ENCODE data around the gene CCDC157.
"Not testable (repeated sequence)": the region's sequence is repeated elsewhere in the genome, so short reads cannot be mapped to it uniquely, and the experiment has no call there.

Gene CCDC157

DNA sequence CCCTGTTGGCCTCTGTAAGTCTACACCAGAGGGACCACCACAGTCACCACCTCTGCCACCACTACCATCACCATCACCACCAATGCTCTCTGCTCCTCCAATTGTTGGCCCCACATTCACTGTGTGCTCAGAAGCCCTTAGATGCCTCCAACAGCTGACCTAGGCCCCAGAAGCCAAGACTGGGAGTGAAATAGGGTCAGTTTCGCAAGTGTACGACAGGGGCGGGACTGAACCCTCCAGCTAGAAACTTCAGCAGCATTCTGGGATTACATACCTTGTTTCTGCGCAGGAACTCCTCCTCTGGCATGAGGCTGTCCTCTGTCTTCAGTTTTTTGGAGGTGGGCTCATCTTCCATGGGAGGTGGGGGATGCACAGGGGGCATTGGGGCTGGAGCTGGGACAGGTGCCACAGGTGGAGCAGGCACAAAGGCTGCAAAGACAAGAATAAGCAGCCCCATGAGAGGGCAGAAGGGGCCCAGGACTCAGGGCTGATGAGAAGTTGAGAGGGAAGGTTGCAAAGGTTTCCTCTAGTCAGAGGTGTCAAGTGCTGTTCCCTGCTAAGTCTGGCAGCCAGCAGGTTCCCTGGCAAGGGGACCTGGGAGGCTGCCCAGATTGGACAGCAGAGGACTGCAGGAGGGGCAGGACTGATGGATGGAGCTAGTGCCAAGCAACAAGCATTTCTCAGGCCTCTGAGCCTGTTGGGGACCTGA, 19.9 kb upstream of the CCDC157 start:
- H3F3A ChIP-seq (ENCODE audit: insufficient read depth, low read length) = no peaks in the 10 kb centered on the region
- no peaks in the 10 kb centered on the region for H3K9me3 ChIP-seq (ENCODE audit: low read length)
- no peaks in the 10 kb centered on the region for H4K20me1 ChIP-seq (ENCODE audit: insufficient read depth, low read length)
- peaks cover 98% of the 10 kb centered on the region for H3K36me3 ChIP-seq (ENCODE audit: insufficient read depth, low read length)
- no peak overlapping the region for H3K27ac ChIP-seq (ENCODE audit: low read depth, low read length, poor library complexity, severe bottlenecking)
- H3K4me1 ChIP-seq (ENCODE audit: insufficient read depth, low read length, severe bottlenecking) = no peaks in the 10 kb centered on the region
- H3K4me3 ChIP-seq (ENCODE audit: low read depth, low read length, poor library complexity, severe bottlenecking) = no peak overlapping the region
- H2AFZ ChIP-seq (ENCODE audit: low read length) = no peak overlapping the region
- no peak overlapping the region for H3K9ac ChIP-seq (ENCODE audit: low read length)
- TF ChIP-seq EZH2 (IDR thresholded peaks at IDR 0.05; ENCODE audit: borderline replicate concordance, low read length) = no peak
- TF ChIP-seq, protein P1, sequence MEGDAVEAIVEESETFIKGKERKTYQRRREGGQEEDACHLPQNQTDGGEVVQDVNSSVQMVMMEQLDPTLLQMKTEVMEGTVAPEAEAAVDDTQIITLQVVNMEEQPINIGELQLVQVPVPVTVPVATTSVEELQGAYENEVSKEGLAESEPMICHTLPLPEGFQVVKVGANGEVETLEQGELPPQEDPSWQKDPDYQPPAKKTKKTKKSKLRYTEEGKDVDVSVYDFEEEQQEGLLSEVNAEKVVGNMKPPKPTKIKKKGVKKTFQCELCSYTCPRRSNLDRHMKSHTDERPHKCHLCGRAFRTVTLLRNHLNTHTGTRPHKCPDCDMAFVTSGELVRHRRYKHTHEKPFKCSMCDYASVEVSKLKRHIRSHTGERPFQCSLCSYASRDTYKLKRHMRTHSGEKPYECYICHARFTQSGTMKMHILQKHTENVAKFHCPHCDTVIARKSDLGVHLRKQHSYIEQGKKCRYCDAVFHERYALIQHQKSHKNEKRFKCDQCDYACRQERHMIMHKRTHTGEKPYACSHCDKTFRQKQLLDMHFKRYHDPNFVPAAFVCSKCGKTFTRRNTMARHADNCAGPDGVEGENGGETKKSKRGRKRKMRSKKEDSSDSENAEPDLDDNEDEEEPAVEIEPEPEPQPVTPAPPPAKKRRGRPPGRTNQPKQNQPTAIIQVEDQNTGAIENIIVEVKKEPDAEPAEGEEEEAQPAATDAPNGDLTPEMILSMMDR (IDR thresholded peaks at IDR 0.05; ENCODE audit: low read length) = no peak
- no peak overlapping the region for H3K4me2 ChIP-seq (ENCODE audit: low read length)
- no peaks in the 10 kb centered on the region for H3K9me2 ChIP-seq (ENCODE audit: low read depth, low read length)
- H3K27me3 ChIP-seq (ENCODE audit: insufficient read depth, low read length) = no peaks in the 10 kb centered on the region
- no peaks in the 10 kb centered on the region for H3K79me2 ChIP-seq (ENCODE audit: insufficient read depth, low read length)

DNA sequence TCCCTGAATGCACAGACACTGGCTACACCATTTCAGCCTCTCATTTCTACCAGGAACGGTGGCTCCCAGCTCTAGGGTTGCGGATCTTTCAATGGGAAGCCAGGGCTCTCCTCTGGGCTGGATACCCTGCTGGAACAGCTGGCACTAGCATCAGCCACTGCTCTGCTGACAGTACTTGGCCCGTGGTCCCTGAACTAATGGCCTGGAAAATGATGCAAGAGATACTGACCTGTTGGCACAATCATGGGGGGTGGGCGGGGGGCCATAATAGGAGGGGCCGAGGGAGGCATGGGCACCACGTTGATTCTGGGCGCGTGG, 19.4 kb upstream of the CCDC157 start:
- H3K4me1 ChIP-seq (ENCODE audit: insufficient read depth, low read length, severe bottlenecking) = no peaks in the 10 kb centered on the region
- H3K9me2 ChIP-seq (ENCODE audit: low read depth, low read length) = no peaks in the 10 kb centered on the region
- H3K27me3 ChIP-seq (ENCODE audit: insufficient read depth, low read length) = no peaks in the 10 kb centered on the region
- no peaks in the 10 kb centered on the region for H4K20me1 ChIP-seq (ENCODE audit: insufficient read depth, low read length)
- H3K9ac ChIP-seq (ENCODE audit: low read length) = no peak overlapping the region
- no peak overlapping the region for H3K27ac ChIP-seq (ENCODE audit: low read depth, low read length, poor library complexity, severe bottlenecking)
- no peak overlapping the region for H3K4me2 ChIP-seq (ENCODE audit: low read length)
- no peaks in the 10 kb centered on the region for H3K79me2 ChIP-seq (ENCODE audit: insufficient read depth, low read length)
- TF ChIP-seq, protein P1 (IDR thresholded peaks at IDR 0.05; ENCODE audit: low read length) = no peak
- no peak for TF ChIP-seq EZH2 (IDR thresholded peaks at IDR 0.05; ENCODE audit: borderline replicate concordance, low read length)
- no peak overlapping the region for H3K4me3 ChIP-seq (ENCODE audit: low read depth, low read length, poor library complexity, severe bottlenecking)
- peaks cover 99% of the 10 kb centered on the region for H3K36me3 ChIP-seq (ENCODE audit: insufficient read depth, low read length)
- H3K9me3 ChIP-seq (ENCODE audit: low read length) = no peaks in the 10 kb centered on the region
- H2AFZ ChIP-seq (ENCODE audit: low read length) = no peak overlapping the region
- no peaks in the 10 kb centered on the region for H3F3A ChIP-seq (ENCODE audit: insufficient read depth, low read length)

DNA sequence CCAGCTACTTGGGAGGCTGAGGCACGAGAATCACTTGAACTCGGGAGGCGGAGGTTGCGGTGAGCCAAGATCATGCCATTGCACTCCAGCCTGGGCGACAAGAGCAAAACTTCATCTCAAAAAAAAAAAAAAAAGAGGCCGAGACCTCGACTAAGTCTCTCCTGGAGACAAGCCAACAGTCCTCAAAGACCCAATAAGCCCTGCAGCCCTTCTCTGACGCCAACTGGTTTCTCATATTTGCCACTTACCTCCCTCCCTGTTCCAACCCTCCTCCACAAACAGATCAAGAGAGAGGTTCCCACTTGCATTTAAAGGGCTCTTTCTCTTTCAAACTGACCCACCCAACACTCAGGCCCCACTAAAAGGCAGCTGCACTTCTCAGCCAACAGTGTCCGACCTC, 18.5 kb upstream of the CCDC157 start:
- H3K27me3 ChIP-seq (ENCODE audit: insufficient read depth, low read length); H4K20me1 ChIP-seq (ENCODE audit: insufficient read depth, low read length); H3K4me2 ChIP-seq (ENCODE audit: low read length); H3K79me2 ChIP-seq (ENCODE audit: insufficient read depth, low read length); H3K4me3 ChIP-seq (ENCODE audit: low read depth, low read length, poor library complexity, severe bottlenecking); H3K4me1 ChIP-seq (ENCODE audit: insufficient read depth, low read length, severe bottlenecking); H3K9me3 ChIP-seq (ENCODE audit: low read length); H3K9me2 ChIP-seq (ENCODE audit: low read depth, low read length); H3K9ac ChIP-seq (ENCODE audit: low read length); H2AFZ ChIP-seq (ENCODE audit: low read length); H3K27ac ChIP-seq (ENCODE audit: low read depth, low read length, poor library complexity, severe bottlenecking); H3F3A ChIP-seq (ENCODE audit: insufficient read depth, low read length): not testable (repeated sequence)
- peaks cover 99% of the 10 kb centered on the region for H3K36me3 ChIP-seq (ENCODE audit: insufficient read depth, low read length)

DNA sequence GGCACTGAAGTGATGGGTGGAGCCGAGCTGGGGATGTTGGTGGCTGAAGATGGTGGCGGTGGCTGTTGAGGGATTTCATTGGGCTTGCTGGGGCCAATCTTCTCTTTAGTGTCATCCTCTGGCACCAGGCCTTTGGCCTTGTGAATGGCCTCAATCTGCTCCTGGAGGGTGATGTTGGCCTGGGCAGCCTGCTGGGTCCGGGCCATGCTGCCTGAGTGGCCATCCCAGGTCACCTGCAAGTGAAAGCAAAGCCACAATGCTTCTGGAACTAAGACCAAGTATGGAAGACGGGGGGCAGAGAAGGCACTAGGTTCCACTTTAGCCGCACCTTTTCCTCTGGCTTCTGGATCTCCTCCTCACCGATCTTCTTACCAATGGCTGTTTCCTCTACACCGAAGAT, 18.0 kb upstream of the CCDC157 start:
- Histone ChIP-seq H3K9me3 (ENCODE audit: low read length) (no peaks in the 10 kb centered on the region), H3K4me1 (ENCODE audit: insufficient read depth, low read length, severe bottlenecking) (no peaks in the 10 kb centered on the region), H3F3A (ENCODE audit: insufficient read depth, low read length) (no peaks in the 10 kb centered on the region), H3K27me3 (ENCODE audit: insufficient read depth, low read length) (no peaks in the 10 kb centered on the region), H4K20me1 (ENCODE audit: insufficient read depth, low read length) (no peaks in the 10 kb centered on the region), H3K27ac (ENCODE audit: low read depth, low read length, poor library complexity, severe bottlenecking) (no peak overlapping the region), H3K36me3 (ENCODE audit: insufficient read depth, low read length) (peaks cover 99% of the 10 kb centered on the region), H2AFZ (ENCODE audit: low read length) (no peak overlapping the region), H3K79me2 (ENCODE audit: insufficient read depth, low read length) (no peaks in the 10 kb centered on the region), H3K4me2 (ENCODE audit: low read length) (no peak overlapping the region), H3K9ac (ENCODE audit: low read length) (no peak overlapping the region), H3K4me3 (ENCODE audit: low read depth, low read length, poor library complexity, severe bottlenecking) (no peak overlapping the region), H3K9me2 (ENCODE audit: low read depth, low read length) (no peaks in the 10 kb centered on the region)
- no peak for TF ChIP-seq EZH2 (IDR thresholded peaks at IDR 0.05; ENCODE audit: borderline replicate concordance, low read length)
- TF ChIP-seq, protein P1 (IDR thresholded peaks at IDR 0.05; ENCODE audit: low read length) = no peak
